ENCODE measurements around the gene KRTAP1-1. TPM values are rescaled to one million over a fixed set of nuclear protein-coding genes. Genes with fewer than 3 reads are reported as not detected.

The KRTAP1-1 gene
- total RNA-seq, 2 experiments from 2014 or later: not detected

DNA sequence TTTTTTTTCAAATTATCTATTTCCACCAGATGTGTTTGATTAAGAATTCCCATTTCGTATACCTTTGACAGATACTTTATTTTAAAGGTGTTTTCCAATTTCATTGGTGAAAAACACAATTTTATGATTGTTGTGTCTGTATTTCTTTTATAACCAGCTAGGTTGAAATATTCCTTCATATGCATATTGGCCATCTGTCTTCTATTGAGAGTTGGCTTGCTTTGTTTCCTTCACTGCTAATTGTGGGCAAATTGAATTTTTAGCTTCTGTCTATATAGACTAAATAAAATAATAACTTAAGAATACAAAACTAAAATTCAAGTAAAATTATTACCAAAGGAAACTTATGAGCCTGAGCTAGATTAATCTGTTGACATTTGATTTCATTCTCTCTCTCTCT, 46.1 kb downstream of the KRTAP1-1 start:
- H3K4me1 Mint-ChIP-seq: no peaks in the 10 kb centered on the region
- POLR2A ChIA-PET: no interaction called here
- no peak for DNase-seq
- H3K27ac Mint-ChIP-seq: no peak overlapping the region
- CTCF ChIA-PET: interaction anchor here (0.6 kb wide), 1 partner anchor 22 kb away, joined by 3 read pairs; no protein-coding TSS in a partner anchor
- H3K9me3 Mint-ChIP-seq: no peaks in the 10 kb centered on the region
- H3K36me3 Mint-ChIP-seq (ENCODE audit: low read depth): no peaks in the 10 kb centered on the region
- H3K27me3 Mint-ChIP-seq: peaks cover 48% of the 10 kb centered on the region
- no peak overlapping the region for H3K4me3 Mint-ChIP-seq

DNA sequence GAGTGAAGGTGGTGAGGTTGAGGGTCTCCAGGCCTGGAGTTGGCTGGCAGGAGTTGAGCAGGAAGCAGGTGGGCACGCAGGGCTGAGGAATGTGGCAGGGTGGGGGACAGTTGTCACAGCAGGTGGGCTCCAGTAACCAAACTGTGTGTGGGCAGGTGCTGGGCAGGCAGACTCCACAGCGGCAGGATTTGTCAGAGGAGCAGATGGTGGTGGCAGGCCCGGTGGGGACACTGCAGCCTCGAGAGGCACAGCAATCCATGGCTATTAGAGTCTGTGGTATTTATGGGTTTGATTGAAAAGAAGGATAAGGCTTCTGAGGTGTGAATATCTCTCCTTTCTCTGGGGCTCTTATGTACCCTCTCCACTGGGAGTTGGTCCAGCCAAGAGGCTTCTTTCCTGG, 47.4 kb downstream of the KRTAP1-1 start, which contains the start of gene KRTAP3-3:
KRTAP3-3 (minus strand) TSS at position 326 of the 400 bp plus-strand sequence; CDS start at position 259, 67 bp downstream.
- ChIA-PET CTCF (no interaction called here), POLR2A (no interaction called here)
- H3K36me3 Mint-ChIP-seq (ENCODE audit: low read depth): no peaks in the 10 kb centered on the region
- no peak within 1 kb of the TSS for H3K4me3 Mint-ChIP-seq
- peaks cover 49% of the 10 kb centered on the region for H3K27me3 Mint-ChIP-seq
- H3K9me3 Mint-ChIP-seq: no peaks in the 10 kb centered on the region
- H3K27ac Mint-ChIP-seq: no peak within 1 kb of the TSS
- H3K4me1 Mint-ChIP-seq: no peaks in the 10 kb centered on the region
- no peak for DNase-seq

- peaks cover 45% of the 10 kb centered on the region for H3K27me3 Mint-ChIP-seq
Observed at GRCh38 chr17:40993084-40993483, 48.2 kb downstream of the KRTAP1-1 start.

DNA sequence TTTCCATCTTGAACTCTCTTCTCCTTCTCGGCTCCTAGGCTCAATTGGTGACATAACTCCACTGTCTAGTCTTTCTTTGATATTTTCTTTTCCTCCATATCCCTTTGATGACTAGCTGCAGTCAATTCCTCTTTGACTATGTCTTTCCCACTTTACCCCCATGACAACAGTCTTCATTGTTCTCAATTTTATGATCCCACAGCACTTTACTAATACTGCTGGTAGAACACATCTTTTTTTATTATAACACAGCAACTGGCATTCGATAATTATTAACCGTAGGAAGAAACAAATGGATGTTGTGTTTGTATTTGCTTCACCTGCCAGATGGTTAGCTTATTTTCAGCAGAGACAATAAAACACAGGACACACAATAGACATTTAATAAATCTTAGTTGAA, 48.6 kb downstream of the KRTAP1-1 start:
- no peaks in the 10 kb centered on the region for H3K36me3 Mint-ChIP-seq (ENCODE audit: low read depth)
- ChIA-PET POLR2A (no interaction called here), CTCF (interaction anchor here (0.5 kb wide), 1 partner anchor 549 kb away, joined by 3 read pairs; no protein-coding TSS in a partner anchor)
- H3K4me1 Mint-ChIP-seq: no peaks in the 10 kb centered on the region
- H3K9me3 Mint-ChIP-seq: no peaks in the 10 kb centered on the region
- no peak overlapping the region for H3K4me3 Mint-ChIP-seq
- no peak for DNase-seq
- peaks cover 45% of the 10 kb centered on the region for H3K27me3 Mint-ChIP-seq
- H3K27ac Mint-ChIP-seq: no peak overlapping the region

More at GRCh38 chr17:40993084-40993483, 48.2 kb downstream of the KRTAP1-1 start:
- Mint-ChIP-seq H3K4me1 (no peaks in the 10 kb centered on the region), H3K4me3 (no peak overlapping the region), H3K27ac (no peak overlapping the region), H3K9me3 (no peaks in the 10 kb centered on the region), H3K36me3 (ENCODE audit: low read depth) (no peaks in the 10 kb centered on the region)
- no peak for DNase-seq
- ChIA-PET CTCF (no interaction called here), POLR2A (no interaction called here)

Other genes with a start within 250 kb of the KRTAP1-1 start
- gene KRT28, start 241.5 kb downstream of the KRTAP1-1 start, total RNA-seq: not detected
- gene KRT10, start 218.8 kb downstream of the KRTAP1-1 start, total RNA-seq: 10 to 100 TPM; 20.7 to 22.0 TPM
- not detected for gene KRT12, start 174.2 kb downstream of the KRTAP1-1 start, total RNA-seq
- gene KRT20, start 156.2 kb downstream of the KRTAP1-1 start, total RNA-seq: not detected
- not detected for gene KRT23, start 103.8 kb downstream of the KRTAP1-1 start, total RNA-seq
- gene KRT39, start 74.5 kb downstream of the KRTAP1-1 start, total RNA-seq: not detected
- not detected for gene KRT40, start 57.1 kb downstream of the KRTAP1-1 start, total RNA-seq
- gene KRTAP3-3, start 47.3 kb downstream of the KRTAP1-1 start, total RNA-seq: not detected
- not detected for gene KRTAP3-2, start 41.5 kb downstream of the KRTAP1-1 start, total RNA-seq
- gene KRTAP3-1, start 32.3 kb downstream of the KRTAP1-1 start, total RNA-seq: not detected
- not detected for gene KRTAP1-5, start 14.2 kb downstream of the KRTAP1-1 start, total RNA-seq
- not detected for gene KRTAP1-4, start 11.3 kb downstream of the KRTAP1-1 start, total RNA-seq
- not detected for gene KRTAP1-3, start 6.6 kb downstream of the KRTAP1-1 start, total RNA-seq
- gene KRTAP2-1, start 5.9 kb upstream of the KRTAP1-1 start, total RNA-seq: not detected
- gene KRTAP2-2, start 13.8 kb upstream of the KRTAP1-1 start, total RNA-seq: not detected
- gene KRTAP2-3, start 18.7 kb upstream of the KRTAP1-1 start, total RNA-seq: not detected
- not detected for gene KRTAP2-4, start 24.4 kb upstream of the KRTAP1-1 start, total RNA-seq
- not detected for gene KRTAP4-7, start 42.7 kb upstream of the KRTAP1-1 start, total RNA-seq
- not detected for gene KRTAP4-8, start 56.7 kb upstream of the KRTAP1-1 start, total RNA-seq
- gene KRTAP4-16, start 60.8 kb upstream of the KRTAP1-1 start, total RNA-seq: not detected
- not detected for gene KRTAP4-9, start 63.9 kb upstream of the KRTAP1-1 start, total RNA-seq
- gene KRTAP4-11, start 76.9 kb upstream of the KRTAP1-1 start, total RNA-seq: not detected
- gene KRTAP4-12, start 82.7 kb upstream of the KRTAP1-1 start, total RNA-seq: not detected
- gene KRTAP4-6, start 99.1 kb upstream of the KRTAP1-1 start, total RNA-seq: not detected
- not detected for gene KRTAP4-5, start 108.4 kb upstream of the KRTAP1-1 start, total RNA-seq
- gene KRTAP4-4, start 119.3 kb upstream of the KRTAP1-1 start, total RNA-seq: not detected
- gene KRTAP4-3, start 126.8 kb upstream of the KRTAP1-1 start, total RNA-seq: not detected
- not detected for gene KRTAP4-2, start 136.8 kb upstream of the KRTAP1-1 start, total RNA-seq
- gene KRTAP4-1, start 143.5 kb upstream of the KRTAP1-1 start, total RNA-seq: not detected
- gene KRTAP9-1, start 148.4 kb upstream of the KRTAP1-1 start, total RNA-seq: not detected
- not detected for gene KRTAP9-2, start 185.2 kb upstream of the KRTAP1-1 start, total RNA-seq
- not detected for gene KRTAP9-3, start 191.0 kb upstream of the KRTAP1-1 start, total RNA-seq
- gene KRTAP9-8, start 196.5 kb upstream of the KRTAP1-1 start, total RNA-seq: not detected
- not detected for gene KRTAP9-4, start 208.2 kb upstream of the KRTAP1-1 start, total RNA-seq
- not detected for gene KRTAP9-9, start 213.9 kb upstream of the KRTAP1-1 start, total RNA-seq
- not detected for gene KRTAP9-6, start 223.9 kb upstream of the KRTAP1-1 start, total RNA-seq
- not detected for gene KRTAP9-7, start 234.2 kb upstream of the KRTAP1-1 start, total RNA-seq

All from activated CD4-positive, alpha-beta memory T cell treated with anti-CD3 and anti-CD28 coated beads, Interleukin-2, amount 10 ng/mL, durations not matched to agents 7 days and 5 days (primary cell).